Right hindlimb (tissue), 1 donor: ENCODE results near the gene BRIP1.
"Not testable (repeated sequence)": the region's sequence is repeated elsewhere in the genome, so short reads cannot be mapped to it uniquely, and the experiment has no call there.

Experiments used
- DNase-seq: peaks from one replicate; pipeline ENCODE4 v3.0.0-alpha.2; 2018

The BRIP1 gene

DNA sequence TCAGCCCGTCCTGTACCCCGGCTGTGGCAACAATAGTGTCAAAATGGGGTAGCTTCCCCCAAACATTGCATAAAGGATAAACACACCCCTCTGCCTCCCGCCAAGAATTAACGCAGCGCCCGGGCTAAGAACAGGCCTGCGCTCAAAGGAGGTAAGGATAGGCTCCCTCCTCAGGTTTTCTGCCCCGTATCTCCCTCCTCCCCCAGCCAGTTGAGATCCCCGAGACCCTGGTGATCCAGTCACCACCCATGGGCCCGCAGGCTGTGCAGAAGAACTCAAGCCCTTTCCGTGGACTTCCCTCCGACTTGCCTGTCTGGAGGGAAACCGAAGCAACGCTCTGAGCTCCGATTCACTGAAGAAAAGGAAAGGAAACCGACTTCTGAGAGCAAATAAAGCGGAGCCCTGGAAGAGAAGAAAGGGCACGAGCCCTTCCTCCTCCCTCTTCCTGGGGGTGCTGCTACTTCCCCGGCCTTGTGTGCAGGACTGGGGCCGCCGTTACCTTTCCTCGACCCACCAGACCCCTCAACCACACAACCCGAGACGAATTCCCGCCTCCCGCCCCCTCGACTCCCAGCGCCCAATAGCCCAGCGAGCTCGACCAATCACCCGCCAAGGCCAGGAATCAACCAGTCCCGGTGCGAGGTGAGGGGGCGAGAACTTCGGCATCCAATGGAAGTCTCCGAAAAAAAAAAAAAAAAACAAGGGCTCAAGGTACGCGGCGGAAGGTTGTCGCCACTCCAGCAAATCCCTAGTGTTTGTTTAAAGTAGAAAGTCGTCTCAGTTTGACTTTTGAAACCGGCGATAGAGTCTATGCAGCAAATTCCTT is at the start of gene BRIP1:
Gene BRIP1, minus strand, starts transcription at position 554 of the 826 bp plus-strand sequence. CDS start 1,989 bp downstream, outside the sequence.
- peak; percentile 96 for DNase-seq

DNA sequence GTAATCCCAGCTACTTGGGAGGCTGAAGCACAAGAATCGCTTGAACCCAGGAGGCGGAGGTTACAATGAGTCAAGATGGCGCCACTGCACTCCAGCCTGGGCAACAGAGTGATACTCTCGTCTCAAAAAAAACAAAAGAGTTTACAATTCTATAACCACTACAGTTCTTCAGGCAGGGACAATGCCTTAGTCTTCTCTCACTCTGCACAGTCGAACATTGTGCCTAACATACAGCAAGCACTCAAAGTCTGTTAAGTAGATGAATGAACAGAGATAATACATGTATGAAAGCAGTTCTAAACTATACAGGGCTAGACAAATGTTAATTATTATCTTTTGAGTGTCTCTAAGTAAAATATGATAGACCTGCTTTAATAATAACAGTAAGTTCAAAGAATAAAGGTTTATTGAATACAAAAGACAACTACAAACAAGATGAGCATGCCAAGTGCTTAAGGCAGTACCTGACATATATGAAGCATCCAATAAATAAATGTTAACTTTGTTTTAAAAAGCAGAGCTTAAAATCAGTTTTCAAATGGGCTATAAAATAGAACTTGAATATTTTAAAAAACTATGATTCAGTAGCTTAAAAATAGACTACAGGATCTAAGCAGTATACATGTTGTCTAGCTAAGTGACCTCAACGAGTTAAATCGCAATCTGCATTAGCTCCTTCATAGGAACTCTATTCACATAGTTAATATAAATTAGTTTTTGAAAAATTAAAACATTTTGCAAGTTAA is 45.1 kb upstream of the BRIP1 start:
- DNase-seq: no peak

DNA sequence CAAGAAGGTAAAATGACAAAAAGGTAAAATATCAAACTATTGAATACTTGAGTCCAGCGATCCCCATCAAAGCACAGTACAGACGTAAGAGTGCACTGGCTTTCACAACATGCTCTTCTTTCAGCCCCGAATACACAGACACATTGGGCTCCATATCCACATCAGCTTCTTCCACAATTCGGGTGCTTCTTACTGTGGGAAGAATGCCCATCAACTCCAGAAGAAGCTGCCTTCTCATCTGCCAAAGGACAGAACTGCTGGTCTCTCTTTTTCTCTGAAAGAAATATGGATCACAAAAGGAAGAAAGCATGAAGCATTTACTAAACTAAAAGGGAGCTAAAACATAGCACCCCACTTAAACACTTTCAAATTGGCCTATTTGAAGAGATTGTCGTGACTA is 44.0 kb upstream of the BRIP1 start:
- DNase-seq: no peak

DNA sequence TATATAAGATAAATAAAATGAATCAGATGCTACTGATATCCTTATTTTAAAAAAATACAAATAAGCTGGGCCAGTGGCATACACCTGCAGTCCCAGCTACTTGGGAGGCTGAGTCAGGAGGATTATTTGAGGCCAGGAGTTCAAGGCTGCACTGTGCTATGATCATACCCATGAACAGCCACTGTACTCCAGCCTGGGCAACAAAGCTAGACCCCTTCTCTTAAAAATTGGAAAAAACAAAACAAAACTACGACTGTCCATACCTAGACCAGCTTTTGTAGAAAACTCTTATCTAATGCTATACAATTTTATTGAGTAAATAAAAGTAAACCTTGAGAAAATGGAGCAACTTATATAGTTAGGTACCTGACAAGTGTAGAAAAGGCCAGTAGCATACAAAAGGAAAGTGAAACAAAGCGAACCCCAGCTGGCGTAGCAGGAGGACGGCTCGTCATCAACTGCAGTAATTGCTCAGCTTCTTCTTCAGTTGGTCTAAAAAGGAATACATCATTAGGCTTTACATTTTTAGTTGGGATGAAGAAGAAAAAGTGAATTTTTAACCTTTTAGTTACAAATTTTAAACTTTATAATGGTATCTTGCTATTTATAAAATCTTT is 40.9 kb upstream of the BRIP1 start:
- no peak for DNase-seq

DNA sequence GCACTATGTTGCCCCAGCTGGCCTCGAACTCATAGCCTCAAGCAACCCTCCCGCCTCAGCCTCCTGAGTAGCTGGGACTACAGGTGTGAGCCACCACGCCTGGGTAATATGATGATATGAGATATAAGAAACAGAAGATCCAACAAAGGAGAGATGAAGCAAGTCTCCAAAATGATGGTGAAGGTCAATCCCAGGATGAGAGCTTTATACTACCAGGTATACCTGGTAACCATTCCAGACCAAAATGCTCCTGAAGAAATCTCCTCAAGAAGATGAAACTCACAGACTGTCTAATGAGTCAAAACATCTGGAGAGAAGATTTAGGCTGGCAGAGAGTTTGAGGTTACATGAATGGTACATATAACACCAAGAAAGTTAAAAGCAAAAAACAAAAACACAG is 39.9 kb upstream of the BRIP1 start:
- DNase-seq: no peak

DNA sequence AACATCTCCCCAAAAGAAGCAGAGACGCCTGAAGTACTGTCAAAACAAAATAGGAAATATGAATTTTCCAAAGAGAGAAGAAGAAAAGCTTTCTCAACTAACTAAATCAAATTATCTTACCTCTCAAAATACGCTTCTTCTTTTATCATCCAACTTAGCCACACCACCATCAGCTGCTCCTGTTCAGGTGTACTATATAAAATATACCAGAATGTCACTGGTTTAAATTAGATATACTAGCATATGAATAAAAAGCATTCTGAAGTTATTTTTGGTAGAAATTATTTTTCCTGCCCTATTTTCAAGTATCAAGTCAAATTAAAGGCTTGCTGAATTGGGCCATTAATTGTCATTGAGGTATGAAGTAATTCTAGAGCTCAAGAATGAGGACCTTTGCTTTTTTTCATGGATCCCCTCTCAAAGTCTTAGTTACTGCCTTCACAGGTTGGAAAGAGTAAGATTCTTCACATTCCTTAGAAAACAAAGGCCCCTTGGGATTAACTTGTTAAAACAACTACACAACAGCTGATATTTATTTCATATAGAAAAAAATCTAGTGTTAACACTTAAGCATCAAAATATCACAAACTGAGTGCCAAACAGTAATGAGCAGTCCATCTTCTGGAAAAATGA is 34.3 kb upstream of the BRIP1 start:
- no peak for DNase-seq

DNA sequence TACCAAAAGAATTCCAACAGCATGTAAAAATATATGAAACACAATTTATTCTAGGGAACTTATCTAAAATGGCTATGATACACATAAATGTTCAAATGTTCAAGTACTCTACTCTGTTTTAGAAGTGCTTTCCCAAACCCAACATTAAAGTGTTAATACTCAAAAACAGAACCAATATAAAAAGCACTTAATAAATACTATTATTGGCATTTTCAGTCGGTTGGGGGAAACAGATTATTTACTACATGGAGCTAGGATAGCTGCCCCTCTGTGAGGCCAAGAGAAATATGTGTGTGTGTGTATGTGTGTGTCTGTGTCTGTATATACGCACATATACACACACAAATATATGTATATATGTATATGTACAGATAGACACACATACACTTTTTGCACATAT is 32.1 kb upstream of the BRIP1 start:
- no peak for DNase-seq

DNA sequence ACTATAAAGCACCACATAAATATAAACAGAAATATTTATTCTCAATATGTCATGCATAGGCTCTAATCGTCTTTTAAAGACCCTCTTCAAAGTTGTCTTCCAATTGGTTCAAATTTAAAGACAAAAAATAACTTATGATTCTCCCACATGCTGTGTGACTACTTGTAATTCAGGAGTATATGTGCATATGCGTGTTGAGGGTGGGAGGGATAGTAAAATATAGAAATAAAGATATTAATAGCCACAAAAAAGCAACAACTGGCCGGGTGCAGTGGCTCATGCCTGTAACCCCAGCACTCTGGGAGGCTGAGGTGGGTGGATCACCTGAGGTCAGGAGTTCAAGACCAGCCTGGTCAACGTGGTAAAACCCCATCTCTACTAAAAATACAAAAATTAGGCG is 31.0 kb upstream of the BRIP1 start:
- not testable (repeated sequence) for DNase-seq

DNA sequence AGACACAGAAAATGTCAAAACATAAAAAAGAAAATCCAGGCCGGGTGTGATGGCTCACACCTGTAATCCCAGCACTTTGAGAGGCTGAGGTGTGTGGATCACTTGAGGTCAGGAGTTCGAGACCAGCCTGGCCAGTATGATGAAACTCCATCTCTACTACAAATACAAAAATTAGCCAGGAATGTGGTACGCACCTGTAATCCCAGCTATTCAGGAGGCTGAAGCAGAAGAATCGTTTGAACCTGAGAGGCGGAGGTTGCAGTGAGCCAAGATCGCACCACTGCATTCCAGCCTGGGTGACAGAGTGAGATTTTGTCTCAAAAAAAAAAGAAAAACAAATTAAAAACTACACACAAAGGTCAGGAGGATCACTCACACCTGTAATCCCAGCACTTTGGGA is 24.4 kb upstream of the BRIP1 start:
- not testable (repeated sequence) for DNase-seq

DNA sequence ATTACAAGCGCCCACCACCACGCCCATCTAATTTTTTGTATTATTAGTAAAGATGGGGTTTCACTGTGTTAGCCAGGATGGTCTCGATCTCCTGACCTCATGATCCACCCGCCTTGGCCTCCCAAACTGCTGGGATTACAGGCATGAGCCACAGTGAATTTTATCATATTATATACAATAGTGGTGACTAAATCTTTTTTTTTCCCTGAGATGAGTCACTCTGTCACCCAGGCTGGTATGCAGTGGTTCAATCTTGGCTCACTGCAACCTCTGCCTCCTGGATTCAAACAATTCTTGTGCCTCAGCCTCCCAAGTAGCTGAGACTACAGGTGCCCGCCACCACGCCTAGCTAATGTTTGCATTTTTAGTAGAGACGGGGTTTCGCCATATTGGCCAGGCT is 22.5 kb upstream of the BRIP1 start:
- DNase-seq: not testable (repeated sequence)

DNA sequence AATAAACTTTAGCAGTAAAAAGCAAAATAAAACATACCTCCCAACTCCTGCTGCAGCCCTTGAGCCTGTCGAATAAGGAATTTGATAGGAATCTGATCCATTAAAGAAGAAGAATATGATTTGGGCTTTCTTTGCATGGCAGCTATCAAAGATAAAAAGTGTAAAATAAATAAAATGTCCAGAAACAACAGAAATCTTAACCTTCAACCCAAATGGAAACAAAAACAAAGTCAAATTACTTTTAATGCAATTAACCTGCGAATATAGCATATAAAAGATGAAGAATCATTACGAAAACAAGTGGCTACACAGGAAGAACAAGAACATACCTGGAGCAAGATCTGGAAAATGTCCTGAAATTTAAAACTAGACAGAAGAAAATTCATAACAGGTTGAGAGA is 21.5 kb upstream of the BRIP1 start:
- DNase-seq: no peak

DNA sequence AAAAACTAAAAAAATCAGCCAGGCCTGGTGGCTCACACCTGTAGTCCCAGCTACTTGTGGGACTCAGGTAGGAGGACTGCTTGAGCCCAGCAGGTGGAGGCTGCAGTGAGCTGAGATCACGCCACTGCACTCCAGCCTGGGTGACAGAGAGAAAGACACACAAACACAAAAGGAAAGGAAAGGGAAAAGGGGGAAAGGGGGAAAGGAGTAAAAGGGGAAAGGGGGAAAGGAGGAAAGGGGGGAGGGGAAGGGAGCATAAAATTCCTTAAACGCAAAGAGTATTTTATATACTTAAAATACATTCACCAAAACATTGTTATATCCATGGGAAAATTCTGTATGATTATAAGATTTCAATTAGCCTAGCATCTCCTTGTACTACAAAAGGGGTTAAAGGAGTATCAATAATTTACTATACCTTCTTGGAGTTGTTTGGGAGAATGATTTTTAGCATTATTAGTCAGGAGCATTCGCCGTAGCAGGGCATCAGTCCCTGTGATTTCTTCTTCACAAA is 17.3 kb upstream of the BRIP1 start:
- DNase-seq: no peak

DNA sequence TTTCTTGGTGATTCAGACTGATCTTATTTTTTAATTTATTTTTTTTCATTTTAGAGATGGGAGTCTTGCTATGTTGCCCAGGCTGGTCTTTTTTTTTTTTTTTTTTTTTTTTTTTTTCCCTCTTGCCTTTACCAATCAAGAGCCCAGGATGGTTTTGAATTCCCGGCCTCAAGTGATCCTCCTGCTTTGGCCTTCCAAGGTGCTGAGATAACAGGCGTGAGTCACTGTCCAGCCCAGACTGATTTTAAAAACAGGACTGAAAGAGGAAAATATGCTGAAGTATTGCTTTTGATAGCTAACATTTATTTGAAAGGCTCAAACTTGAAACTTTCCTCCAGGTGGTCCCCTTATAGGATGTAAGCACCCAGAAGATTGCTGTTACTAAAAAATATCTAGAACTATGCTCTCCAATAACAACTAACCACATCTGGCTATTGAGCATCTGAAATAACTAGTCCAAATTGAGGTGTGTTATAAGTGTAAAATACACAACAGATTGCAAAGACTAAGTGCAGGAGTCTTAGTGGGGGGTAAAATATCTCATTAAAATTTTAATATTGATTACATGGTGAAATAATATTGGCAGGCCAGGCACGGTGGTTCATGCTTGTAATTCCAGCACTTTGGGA is 15.8 kb upstream of the BRIP1 start:
- no peak for DNase-seq

DNA sequence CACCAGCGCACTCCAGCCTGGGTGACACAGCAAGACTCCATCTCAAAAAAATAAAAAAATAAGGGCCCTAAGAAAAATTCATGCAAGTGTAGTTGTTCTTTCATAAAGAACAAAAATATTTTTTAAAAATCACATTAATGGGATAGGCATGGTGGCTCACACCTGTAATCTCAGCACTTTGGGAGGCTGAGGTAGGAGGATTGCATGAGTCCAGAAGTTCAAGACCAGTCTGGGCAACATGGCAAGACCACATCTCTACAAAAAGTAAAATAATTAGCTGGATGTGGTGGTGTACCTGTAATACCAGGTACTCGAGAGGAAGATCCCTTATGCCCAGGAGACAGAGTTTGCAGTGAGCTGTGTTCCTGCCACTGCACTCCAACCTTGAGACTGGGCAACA is 15.2 kb upstream of the BRIP1 start:
- no peak for DNase-seq

DNA sequence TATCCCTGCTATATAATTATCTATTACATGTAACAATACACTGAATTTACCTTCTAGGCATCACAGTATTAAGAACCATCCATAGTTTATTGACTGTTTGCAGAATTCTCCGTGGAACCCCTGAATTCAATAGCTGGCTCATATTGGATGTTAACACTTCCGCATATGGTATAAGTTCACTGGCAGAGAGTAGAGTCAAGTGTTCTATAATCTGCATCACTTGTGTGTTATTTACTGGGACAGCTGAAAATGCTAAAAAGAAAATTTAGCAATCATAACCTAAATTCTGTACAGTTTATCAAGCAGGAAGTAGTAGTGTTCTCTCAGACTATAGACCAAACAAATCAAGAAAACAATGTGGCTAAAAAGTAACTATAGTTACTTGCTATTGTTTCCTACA is 14.5 kb upstream of the BRIP1 start:
- no peak for DNase-seq

DNA sequence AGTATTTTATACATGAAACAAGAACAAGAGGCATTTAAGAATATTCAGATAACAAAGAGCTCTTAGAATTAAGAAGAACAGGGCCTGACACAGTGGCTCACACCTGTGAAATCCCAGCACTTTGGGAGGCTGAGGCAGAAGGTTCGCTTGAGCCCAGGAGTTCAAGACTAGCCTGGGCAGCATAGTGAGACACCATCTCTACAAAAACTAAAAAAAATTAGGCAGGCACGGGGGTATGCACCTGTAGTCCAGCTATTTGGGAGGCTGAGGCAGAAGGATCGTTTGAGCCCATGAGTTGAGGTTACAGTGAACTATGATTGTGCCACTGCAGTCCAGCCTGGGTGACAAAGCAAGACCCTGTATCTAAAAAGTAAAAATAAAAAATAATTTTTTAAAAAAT is 12.5 kb upstream of the BRIP1 start:
- no peak for DNase-seq

DNA sequence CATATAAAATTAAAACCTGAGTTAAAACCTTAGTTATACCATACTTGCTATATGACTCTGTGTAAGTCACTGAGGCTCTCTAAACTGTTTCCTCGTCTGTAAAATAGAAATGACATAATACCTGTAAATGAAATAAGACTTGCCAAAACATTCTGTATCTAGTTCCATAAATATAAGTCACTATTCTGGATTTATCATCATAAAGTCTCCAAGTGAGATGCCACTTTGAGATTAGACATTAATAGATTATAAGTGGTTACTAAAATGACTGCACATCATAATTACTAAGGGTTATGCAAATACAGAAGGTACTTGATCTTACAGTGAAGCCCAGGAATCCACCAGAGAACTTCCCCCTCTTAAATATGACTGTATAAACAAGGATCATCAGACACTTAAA is 12.0 kb upstream of the BRIP1 start:
- no peak for DNase-seq

DNA sequence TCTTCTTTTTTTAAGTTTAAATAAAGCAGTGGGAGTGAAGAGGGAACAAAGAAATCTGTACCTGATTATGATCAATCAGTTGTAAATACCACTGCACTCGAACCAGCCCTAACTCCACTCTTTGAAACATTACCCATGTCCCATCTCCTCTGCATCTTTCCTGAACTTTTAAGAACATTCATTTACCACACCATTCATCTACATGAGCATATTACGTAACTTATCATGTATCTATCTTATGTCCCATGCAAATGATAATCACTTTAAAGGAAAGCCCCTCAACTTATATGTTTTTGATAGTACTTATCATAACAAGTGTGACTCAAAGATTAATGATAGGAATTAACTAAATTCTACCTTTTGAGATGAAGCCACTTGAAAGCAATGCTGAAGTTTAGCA is 10.7 kb upstream of the BRIP1 start:
- DNase-seq: no peak

DNA sequence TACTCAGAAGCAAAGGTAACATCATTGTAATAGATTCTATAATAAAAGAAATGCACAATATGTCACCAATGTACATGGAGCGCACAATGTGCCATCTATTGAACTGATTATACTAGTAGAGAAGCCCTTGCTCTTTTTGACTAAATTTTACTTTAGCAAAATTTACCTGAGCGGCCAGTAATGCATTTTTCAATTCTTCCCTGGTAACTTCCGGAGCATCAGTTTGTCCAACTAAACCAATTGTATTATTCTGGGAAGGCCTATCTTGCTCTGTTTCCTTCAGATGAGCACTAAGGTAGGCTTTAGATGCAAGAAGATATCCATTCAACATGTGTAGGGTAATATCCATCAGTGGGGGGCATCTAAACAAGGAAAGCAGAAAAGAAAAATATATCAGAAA is 8.8 kb upstream of the BRIP1 start:
- no peak for DNase-seq

DNA sequence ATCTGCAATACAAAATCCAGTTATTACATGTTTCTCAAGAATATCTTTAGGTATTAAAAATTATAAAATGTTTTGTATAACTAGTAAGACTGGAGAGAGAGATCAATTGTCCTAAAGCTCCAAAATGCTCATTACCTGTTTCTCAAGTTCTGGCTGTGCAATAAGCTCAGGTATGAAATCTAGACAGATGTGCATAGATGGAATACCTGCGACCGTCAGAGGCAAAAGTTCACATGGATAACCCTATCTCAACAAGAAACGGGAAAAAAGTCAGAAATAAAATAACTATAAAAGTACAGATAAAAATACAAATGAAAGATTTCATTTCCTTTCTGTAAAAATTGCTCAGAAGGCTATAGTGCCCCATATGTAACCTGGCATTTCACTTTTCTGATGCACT is 5.8 kb upstream of the BRIP1 start:
- DNase-seq: no peak

DNA sequence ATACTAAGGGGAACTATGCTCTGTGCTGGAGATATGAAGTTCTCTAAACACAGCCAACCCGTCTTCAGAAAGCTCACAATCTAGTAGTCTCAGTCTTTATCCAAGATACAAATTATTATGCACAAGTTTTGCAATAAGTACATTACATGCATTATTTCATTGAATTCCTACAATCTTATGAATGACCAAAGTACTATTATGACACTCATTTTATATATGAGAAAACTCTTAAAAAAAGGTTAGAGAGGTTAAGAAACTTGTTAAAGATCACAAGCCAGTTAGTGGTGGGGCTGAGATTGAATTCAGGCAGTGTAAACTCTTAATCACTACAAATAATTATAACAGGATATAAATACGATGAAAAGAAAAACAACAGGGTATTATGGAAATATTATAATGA is 4.7 kb upstream of the BRIP1 start:
- no peak for DNase-seq

DNA sequence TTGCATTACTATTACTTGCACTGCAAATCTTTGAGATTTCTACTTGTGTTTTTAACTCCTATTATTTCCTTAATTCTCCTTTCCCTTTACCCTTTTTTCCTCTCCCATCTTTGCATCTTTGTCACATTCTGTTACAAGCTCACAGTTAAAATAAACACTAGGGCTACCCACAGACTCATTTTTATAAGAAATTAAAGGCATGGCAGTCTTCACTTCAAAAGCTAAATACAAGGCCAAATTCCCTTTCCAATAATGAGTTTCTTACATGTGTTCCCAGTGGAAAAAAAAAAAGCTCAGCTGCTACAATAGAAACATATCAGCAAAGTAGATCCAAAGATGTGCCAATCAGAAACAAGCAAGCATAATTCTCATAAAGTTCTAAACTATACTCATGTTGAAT is 3.7 kb upstream of the BRIP1 start:
- no peak for DNase-seq

DNA sequence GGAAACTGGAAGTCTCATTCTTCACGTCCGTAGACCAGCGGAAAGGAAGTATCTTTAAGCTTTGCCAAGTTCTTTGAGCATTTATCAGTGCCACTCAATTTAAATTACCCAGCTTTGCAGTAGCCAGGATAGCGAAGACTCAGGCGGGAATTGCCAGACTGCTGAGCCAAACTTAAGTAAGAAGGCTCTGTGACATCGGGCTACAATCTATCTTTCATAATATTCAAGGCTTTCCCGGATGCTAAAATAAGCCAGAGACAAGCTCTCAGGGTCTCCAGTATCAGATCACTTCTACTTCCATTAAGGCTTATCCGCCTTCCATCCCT is 436 bp upstream of the BRIP1 start:
- DNase-seq: no peak
